Esophagus squamous epithelium (tissue), 4 donors: ENCODE results near the gene IL11.

Experiments
- CTCF ChIP-seq, 6 experiments: fragments of 450-650 bp in 4 of 6; fragments of 200-600 bp in 2 of 6; sonication (generic) in 2 of 6; IDR thresholded peaks; one replicate each; pipeline ENCODE4 v1.5.1; 2016 to 2019; ENCODE audit warnings: antibody characterized with exemption in 6 of 6, mild to moderate bottlenecking in 4 of 6, moderate library complexity in 4 of 6
- POLR2A ChIP-seq, 4 donors: fragments of 450-650 bp; IDR thresholded peaks; one replicate each; pipeline ENCODE4 v1.6.1; 2017; ENCODE audit warnings: antibody characterized with exemption in 4 of 4, mild to moderate bottlenecking in 4 of 4, moderate library complexity in 3 of 4

GRCh38 chr19:55369653-55370304 is 484 bp downstream of the IL11 start:
- TF ChIP-seq CTCF (IDR thresholded peaks at IDR 0.05) (no peak), POLR2A (IDR thresholded peaks at IDR 0.05) (no peak)
